Measurements from ENCODE around the gene MDFIC2.
A peak's percentile ranks its signal among the peaks of the same experiment; 100 is the strongest.
"Not testable (repeated sequence)": the region's sequence is repeated elsewhere in the genome, so short reads cannot be mapped to it uniquely, and the experiment has no call there.

The MDFIC2 gene

GRCh38 chr3:70312336-70312735, at the start of gene MDFIC2:
Gene MDFIC2 (minus strand): TSS chr3:70312638. CDS start chr3:70311973, 665 bp downstream.
- no peak for DNase-seq

- no peak for DNase-seq
Observed at GRCh38 chr3:70360979-70361760, 48.7 kb upstream of the MDFIC2 start.

- DNase-seq, result no peak
Observed at GRCh38 chr3:70359711-70360110, 47.3 kb upstream of the MDFIC2 start.

GRCh38 chr3:70358978-70359580, 46.6 kb upstream of the MDFIC2 start:
- peak; percentile 40 for DNase-seq

- DNase-seq, result no peak
Observed at GRCh38 chr3:70352215-70352614, 39.8 kb upstream of the MDFIC2 start.

- DNase-seq, result no peak
Observed at GRCh38 chr3:70342149-70342548, 29.7 kb upstream of the MDFIC2 start.

GRCh38 chr3:70336885-70337284, 24.4 kb upstream of the MDFIC2 start:
- not testable (repeated sequence) for DNase-seq

- DNase-seq, result no peak
Observed at GRCh38 chr3:70333080-70333479, 20.6 kb upstream of the MDFIC2 start.

GRCh38 chr3:70315021-70315420, 2.6 kb upstream of the MDFIC2 start:
- no peak for DNase-seq

GRCh38 chr3:70310809-70311208, 1.6 kb downstream of the MDFIC2 start:
- no peak for DNase-seq

- DNase-seq, result no peak
Observed at GRCh38 chr3:70309591-70309990, 2.8 kb downstream of the MDFIC2 start.

- no peak for DNase-seq
Observed at GRCh38 chr3:70308760-70309159, 3.7 kb downstream of the MDFIC2 start.

GRCh38 chr3:70306736-70307135, 5.7 kb downstream of the MDFIC2 start:
- DNase-seq, result no peak

- no peak for DNase-seq
Observed at GRCh38 chr3:70298385-70298784, 14.1 kb downstream of the MDFIC2 start.

GRCh38 chr3:70291097-70291482, 21.3 kb downstream of the MDFIC2 start:
- no peak for DNase-seq

- DNase-seq, result not testable (repeated sequence)
Observed at GRCh38 chr3:70290431-70291096, 21.9 kb downstream of the MDFIC2 start.

GRCh38 chr3:70281663-70282062, 30.8 kb downstream of the MDFIC2 start:
- no peak for DNase-seq

GRCh38 chr3:70277304-70277703, 35.1 kb downstream of the MDFIC2 start:
- no peak for DNase-seq

- DNase-seq, result no peak
Observed at GRCh38 chr3:70276901-70277300, 35.5 kb downstream of the MDFIC2 start.

GRCh38 chr3:70273492-70273891, 38.9 kb downstream of the MDFIC2 start:
- DNase-seq, result no peak

- DNase-seq, result no peak
Observed at GRCh38 chr3:70272798-70273197, 39.6 kb downstream of the MDFIC2 start.

- no peak for DNase-seq
Observed at GRCh38 chr3:70264122-70264780, 48.2 kb downstream of the MDFIC2 start.

- DNase-seq, result no peak
Observed at GRCh38 chr3:70261283-70261682, 51.2 kb downstream of the MDFIC2 start.

GRCh38 chr3:70256566-70256965, 55.9 kb downstream of the MDFIC2 start:
- no peak for DNase-seq
